DOHH2 (cell line): ENCODE data around the gene CNOT6.

Experiments
- EZH2phosphoT487 ChIP-seq: fragments of 200-600 bp; sonication (generic); IDR thresholded peaks from 2 replicates; pipeline ENCODE4 v1.6.1; 2017; ENCODE audit warnings: borderline replicate concordance, mild to moderate bottlenecking, antibody characterized with exemption, low read length, moderate library complexity, mixed read lengths
- TF ChIP-seq, protein P1 (sequence below): fragments of 200-600 bp; sonication (generic); IDR thresholded peaks from one replicate; pipeline ENCODE4 v1.5.1; 2014; ENCODE audit warnings: antibody characterized with exemption, mild to moderate bottlenecking, low read depth, low read length; ENCODE audit not compliant: poor library complexity, severe bottlenecking

DNA sequence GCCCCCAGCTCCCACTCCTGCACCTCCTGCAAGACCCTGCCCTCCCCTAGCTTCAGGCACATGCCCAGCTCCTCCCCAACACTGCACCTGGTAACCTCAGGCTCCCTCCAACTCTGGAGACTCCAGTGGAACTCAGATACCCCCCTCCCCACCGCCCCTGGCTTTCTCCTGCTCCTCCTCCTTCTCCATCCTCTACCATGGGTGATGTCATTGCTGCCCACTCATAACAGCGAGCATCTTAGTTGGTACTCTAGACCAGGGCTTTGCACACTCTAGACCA is 24.7 kb upstream of the CNOT6 start:
- TF ChIP-seq, protein P1, sequence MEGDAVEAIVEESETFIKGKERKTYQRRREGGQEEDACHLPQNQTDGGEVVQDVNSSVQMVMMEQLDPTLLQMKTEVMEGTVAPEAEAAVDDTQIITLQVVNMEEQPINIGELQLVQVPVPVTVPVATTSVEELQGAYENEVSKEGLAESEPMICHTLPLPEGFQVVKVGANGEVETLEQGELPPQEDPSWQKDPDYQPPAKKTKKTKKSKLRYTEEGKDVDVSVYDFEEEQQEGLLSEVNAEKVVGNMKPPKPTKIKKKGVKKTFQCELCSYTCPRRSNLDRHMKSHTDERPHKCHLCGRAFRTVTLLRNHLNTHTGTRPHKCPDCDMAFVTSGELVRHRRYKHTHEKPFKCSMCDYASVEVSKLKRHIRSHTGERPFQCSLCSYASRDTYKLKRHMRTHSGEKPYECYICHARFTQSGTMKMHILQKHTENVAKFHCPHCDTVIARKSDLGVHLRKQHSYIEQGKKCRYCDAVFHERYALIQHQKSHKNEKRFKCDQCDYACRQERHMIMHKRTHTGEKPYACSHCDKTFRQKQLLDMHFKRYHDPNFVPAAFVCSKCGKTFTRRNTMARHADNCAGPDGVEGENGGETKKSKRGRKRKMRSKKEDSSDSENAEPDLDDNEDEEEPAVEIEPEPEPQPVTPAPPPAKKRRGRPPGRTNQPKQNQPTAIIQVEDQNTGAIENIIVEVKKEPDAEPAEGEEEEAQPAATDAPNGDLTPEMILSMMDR: no peak
- TF ChIP-seq EZH2phosphoT487: no peak
